Tibial nerve (tissue), 4 donors: ENCODE measurements around the gene SH3BP4. TPM values are rescaled to one million over a fixed set of nuclear protein-coding genes. Genes with fewer than 3 reads are reported as not detected.

ENCODE experiments used
- DNase-seq, 2 donors: peaks; one replicate each; pipeline ENCODE4 v3.0.0-alpha.2; 2019; ENCODE audit warnings: low spot score in 2 of 2
- H3K27ac ChIP-seq, 4 donors: fragments of 200-600 bp; sonication (generic) in 3 of 4; one replicate each; pipeline ENCODE4 v1.5.1; 2017 to 2019; ENCODE audit warnings: mild to moderate bottlenecking in 1 of 4
- H3K27me3 ChIP-seq, 2 donors: fragments of 200-600 bp; sonication (generic) in 1 of 2; one replicate each; pipeline versions ENCODE4 v1.5.1 to v1.6.0; 2017 to 2019
- H3K36me3 ChIP-seq, 3 donors: fragments of 200-600 bp; sonication (generic); one replicate each; pipeline ENCODE4 v1.5.1; 2018 to 2019
- H3K4me1 ChIP-seq, 4 donors: fragments of 200-600 bp; sonication (generic) in 3 of 4; one replicate each; pipeline ENCODE4 v1.5.1; 2017 to 2019
- H3K4me3 ChIP-seq, 4 donors: fragments of 200-600 bp; sonication (generic) in 3 of 4; one replicate each; pipeline ENCODE4 v1.5.1; 2017 to 2019; ENCODE audit warnings: mild to moderate bottlenecking in 1 of 4, moderate library complexity in 1 of 4
- H3K9me3 ChIP-seq, 4 donors: fragments of 200-600 bp; sonication (generic) in 3 of 4; one replicate each; pipeline ENCODE4 v1.5.1; 2017 to 2019
- EP300 ChIP-seq, 2 donors: sonication (generic); formaldehyde crosslinking; IDR thresholded peaks; one replicate each; pipeline ENCODE4 v1.6.1; 2017; ENCODE audit warnings: antibody characterized with exemption in 2 of 2, mild to moderate bottlenecking in 1 of 2
- POLR2A ChIP-seq, 2 donors: fragments of 450-650 bp; IDR thresholded peaks; one replicate each; pipeline ENCODE4 v1.6.1; 2017; ENCODE audit warnings: antibody characterized with exemption in 2 of 2, mild to moderate bottlenecking in 2 of 2, moderate library complexity in 2 of 2
- WGBS, 2 donors: methylation state at CpG; one replicate each; pipeline ENCODE4 v1.1.5; 2018; 5-methylcytosine and 5-hydroxymethylcytosine counted together
- total RNA-seq, 4 donors: library from RNA; depleted of rRNA; stranded (reverse); fragments of >200 nt; gene quantifications; one replicate each; pipeline ENCODE4 v1.1.0, GENCODE V29; 2016
- TF ChIP-seq, protein P1 (sequence below), 5 experiments: fragments of 200-600 bp in 3 of 5; fragments of 450-650 bp in 2 of 5; sonication (generic) in 3 of 5; IDR thresholded peaks; one replicate each; pipeline ENCODE4 v1.5.1; 2016 to 2019; ENCODE audit warnings: antibody characterized with exemption in 5 of 5, mild to moderate bottlenecking in 3 of 5, moderate library complexity in 2 of 5

Gene SH3BP4
- total RNA-seq, 4 donors from 2014 or later: 19.2 to 31.8 (median 24.3) TPM

DNA sequence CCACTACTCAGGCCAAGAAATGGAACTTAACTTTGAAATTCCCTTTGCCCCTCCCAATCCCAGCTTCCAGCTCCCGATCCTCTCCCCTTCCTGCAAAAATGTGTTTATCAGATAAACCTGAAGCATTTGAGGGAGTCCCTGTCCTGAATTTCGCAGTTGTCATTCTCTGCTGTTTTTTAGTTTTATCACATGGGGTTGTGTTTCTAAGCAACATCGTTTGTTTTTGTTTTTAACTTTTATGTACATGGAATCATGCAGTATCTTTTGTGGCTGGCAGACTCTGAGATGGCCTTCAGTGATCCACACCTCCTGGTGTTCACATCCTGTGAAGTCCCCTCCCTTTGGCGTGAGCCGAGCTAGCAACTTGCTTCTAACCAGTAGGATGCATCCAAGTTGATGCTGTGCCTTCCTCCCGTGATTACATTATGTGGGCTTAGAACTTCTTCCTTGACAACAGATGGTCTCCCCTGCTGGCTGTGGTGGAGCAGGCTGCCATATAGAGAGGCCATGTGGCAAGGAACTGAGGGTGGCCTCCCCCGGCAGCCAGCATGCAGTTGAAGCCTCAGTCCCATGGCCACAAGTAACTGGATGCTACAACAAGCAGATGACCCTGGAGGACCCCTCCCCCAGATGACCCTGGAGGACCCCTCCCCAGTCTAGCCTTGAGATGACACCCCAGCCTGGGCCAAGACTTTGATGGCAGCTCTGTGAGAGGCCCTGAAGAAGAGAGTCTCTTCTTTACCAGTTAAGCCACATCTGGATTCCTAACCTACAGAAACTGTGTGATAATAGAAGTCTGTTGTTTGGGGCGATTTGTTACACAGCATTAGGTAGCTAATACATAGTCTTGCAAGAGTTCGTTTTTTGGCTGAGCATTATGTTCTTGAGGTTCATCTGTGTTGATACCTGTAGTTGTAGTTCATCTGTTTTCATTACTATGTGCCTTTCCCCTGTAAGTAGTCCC lies 27.7 kb downstream of the SH3BP4 start:
- H3K9me3 ChIP-seq: peaks cover 0 to 9% (median 0%) of the 10 kb centered on the region in 4 donors
- no peaks in the 10 kb centered on the region for H3K27me3 ChIP-seq
- H3K36me3 ChIP-seq: no peaks in the 10 kb centered on the region
- peaks cover 0 to 41% (median 19%) of the 10 kb centered on the region in 4 donors for H3K4me1 ChIP-seq
- TF ChIP-seq POLR2A (IDR thresholded peaks at IDR 0.05): no peak
- no peak for TF ChIP-seq EP300 (IDR thresholded peaks at IDR 0.05)
- TF ChIP-seq, protein P1, sequence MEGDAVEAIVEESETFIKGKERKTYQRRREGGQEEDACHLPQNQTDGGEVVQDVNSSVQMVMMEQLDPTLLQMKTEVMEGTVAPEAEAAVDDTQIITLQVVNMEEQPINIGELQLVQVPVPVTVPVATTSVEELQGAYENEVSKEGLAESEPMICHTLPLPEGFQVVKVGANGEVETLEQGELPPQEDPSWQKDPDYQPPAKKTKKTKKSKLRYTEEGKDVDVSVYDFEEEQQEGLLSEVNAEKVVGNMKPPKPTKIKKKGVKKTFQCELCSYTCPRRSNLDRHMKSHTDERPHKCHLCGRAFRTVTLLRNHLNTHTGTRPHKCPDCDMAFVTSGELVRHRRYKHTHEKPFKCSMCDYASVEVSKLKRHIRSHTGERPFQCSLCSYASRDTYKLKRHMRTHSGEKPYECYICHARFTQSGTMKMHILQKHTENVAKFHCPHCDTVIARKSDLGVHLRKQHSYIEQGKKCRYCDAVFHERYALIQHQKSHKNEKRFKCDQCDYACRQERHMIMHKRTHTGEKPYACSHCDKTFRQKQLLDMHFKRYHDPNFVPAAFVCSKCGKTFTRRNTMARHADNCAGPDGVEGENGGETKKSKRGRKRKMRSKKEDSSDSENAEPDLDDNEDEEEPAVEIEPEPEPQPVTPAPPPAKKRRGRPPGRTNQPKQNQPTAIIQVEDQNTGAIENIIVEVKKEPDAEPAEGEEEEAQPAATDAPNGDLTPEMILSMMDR (IDR thresholded peaks at IDR 0.05): no peak
- peak overlapping the region in 2 of 4 donors; percentile 12 to 38 for H3K27ac ChIP-seq
- H3K4me3 ChIP-seq: no peak overlapping the region
- DNase-seq: no peak
- WGBS, 2 donors: 81 to 85% methylated on average over 8 to 9 of the region's 9 CpGs

DNA sequence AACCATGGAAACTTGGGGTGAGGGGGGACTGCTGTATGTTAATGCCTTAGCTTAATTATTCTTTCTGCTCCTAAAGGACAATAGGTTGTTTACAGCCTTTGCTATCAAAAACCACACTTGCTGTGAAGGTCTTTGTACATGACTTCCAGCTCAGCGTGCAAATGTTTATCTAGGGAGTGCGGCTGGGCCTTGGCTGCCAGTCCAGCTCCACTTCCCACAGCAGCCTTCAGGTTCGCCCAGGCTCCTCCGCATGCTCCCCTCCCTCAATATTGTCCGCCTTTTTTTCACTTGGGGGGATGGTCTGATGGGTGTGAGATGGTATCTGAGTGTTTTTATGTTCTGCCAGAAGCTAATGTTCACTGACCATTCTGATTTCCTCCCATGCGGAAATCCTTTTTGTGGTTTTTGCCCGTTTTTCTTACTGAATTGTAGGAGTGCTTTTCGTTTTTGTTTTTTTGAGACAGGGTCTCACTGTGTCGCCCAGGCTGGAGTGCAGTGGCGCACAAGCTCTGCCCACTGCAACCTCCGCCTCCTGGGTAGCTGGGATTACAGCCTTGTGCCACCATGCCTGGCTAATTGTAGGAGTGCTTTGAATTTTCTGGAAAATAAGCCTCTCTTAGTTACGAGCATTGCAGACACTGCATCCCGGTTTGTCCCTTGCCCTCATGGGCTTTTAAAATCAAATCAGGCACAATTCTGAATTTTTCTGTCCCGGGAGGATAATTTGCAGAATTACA lies 28.8 kb downstream of the SH3BP4 start:
- H3K27ac ChIP-seq: peak overlapping the region in 3 of 4 donors; percentile 60 to 72 (median 62)
- H3K36me3 ChIP-seq: no peaks in the 10 kb centered on the region
- DNase-seq: no peak
- TF ChIP-seq EP300 (IDR thresholded peaks at IDR 0.05) (no peak), POLR2A (IDR thresholded peaks at IDR 0.05) (no peak)
- TF ChIP-seq, protein P1 (IDR thresholded peaks at IDR 0.05): no peak
- H3K4me1 ChIP-seq: peaks cover 0 to 41% (median 19%) of the 10 kb centered on the region in 4 donors
- no peaks in the 10 kb centered on the region for H3K27me3 ChIP-seq
- H3K4me3 ChIP-seq: no peak overlapping the region
- H3K9me3 ChIP-seq: peaks cover 0 to 9% (median 0%) of the 10 kb centered on the region in 4 donors
- 48 to 53% methylated on average over 14 of the region's 14 CpGs for WGBS, 2 donors

DNA sequence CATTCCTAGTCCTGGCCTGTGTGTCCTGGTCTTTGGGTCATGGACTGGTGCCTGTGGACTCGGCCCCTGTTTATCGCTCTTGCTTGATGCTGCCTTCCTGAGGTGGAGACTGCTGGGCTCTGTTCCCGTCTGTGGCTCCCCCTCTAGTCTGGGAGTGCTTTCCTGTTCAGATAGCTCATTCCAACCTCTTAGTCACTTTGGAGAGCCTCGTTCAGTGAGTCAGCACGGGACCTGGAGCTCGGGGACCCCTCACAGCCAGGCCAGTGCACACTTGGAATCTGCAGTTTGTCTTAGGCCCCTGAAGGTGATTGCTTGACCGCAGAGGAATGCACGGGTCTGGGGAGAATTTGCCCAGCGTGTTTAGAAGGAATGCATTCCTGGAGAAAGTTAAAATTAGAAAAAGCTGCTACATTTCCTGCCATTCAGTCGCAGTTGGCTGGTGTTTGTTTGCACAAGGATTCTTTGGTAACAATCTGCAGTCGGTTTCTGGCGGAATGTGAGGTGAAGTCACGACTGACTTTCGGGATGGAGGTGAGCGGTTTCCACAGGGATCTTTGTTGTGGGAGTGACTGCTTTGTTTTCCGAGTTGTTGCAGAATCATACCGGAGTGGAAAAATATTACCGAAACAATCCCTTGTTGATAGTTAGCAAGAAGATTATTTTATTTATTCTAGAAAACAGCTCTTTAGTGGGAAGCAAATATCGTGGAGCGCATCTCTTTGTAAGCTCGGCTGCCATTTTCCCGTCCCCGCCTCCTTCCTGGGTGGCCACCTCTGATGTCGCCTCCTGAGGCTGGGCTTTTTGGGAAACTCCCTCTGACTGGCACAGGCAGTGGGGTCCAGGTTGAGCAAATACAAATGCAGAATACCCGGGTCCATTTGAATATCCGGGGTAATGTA lies 29.6 kb downstream of the SH3BP4 start:
- H3K4me3 ChIP-seq: peak overlapping the region in 1 of 4 donors; percentile 20
- TF ChIP-seq EP300 (IDR thresholded peaks at IDR 0.05): peak in 1 of 2 donors; percentile 50
- TF ChIP-seq, protein P1 (IDR thresholded peaks at IDR 0.05): no peak
- peak overlapping the region in 3 of 4 donors; percentile 45 to 72 (median 60) for H3K27ac ChIP-seq
- H3K36me3 ChIP-seq: no peaks in the 10 kb centered on the region
- no peaks in the 10 kb centered on the region for H3K27me3 ChIP-seq
- WGBS, 2 donors: 29 to 31% methylated on average over 26 of the region's 26 CpGs
- H3K9me3 ChIP-seq: peaks cover 0 to 9% (median 0%) of the 10 kb centered on the region in 4 donors
- peaks cover 0 to 46% (median 19%) of the 10 kb centered on the region in 4 donors for H3K4me1 ChIP-seq
- peak; percentile 28 to 49 for DNase-seq

DNA sequence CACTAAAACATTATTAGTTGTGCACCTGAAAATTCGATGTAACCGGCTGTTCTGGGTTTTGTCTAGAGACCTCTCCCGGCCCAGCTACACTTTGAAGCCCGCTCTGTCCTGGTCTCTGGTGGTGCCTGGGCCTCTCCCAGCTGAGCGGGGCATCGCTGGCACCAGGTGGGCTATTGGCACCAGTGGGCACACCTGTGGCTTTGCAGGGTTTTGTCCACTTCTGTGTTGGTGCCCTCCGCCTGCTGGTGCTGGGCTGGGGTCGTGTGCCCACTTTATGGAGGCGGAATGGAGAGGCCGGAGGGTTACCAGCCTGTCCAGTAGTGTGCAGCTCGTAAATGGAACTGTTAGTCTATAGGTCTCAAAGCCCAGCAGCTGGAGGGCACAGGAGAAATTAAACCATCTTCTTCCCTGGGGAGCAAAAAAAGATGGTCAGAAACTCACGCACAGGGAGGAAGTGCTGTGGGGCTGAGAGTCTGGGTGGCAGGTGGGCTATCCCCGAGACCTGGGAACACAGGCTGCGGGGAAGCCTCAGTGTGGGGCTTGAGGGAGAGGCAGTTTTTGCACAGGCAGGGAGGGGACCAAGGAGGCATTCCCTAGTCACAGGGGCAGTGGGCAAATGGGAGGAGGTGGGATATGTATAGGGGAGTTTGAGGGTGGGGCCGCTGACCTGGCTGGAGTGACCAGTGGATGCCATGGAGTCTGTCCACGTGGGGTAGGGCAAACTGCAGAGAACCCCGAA lies 30.4 kb downstream of the SH3BP4 start:
- Histone ChIP-seq H3K4me1 (peaks cover 0 to 43% (median 19%) of the 10 kb centered on the region in 4 donors), H3K36me3 (no peaks in the 10 kb centered on the region), H3K27ac (peak overlapping the region in 3 of 4 donors; percentile 45 to 60 (median 55)), H3K27me3 (no peaks in the 10 kb centered on the region), H3K4me3 (no peak overlapping the region), H3K9me3 (peaks cover 0 to 9% (median 0%) of the 10 kb centered on the region in 4 donors)
- 84 to 92% methylated on average over 17 of the region's 17 CpGs for WGBS, 2 donors
- DNase-seq: no peak
- TF ChIP-seq POLR2A (IDR thresholded peaks at IDR 0.05): no peak
